ENCODE measurements around the gene GCLM.

GRCh38 chr1:93955765-93956164 lies 46.5 kb upstream of the GCLM start:
- TF ChIP-seq CTCF (IDR thresholded peaks at IDR 0.05): no peak
- no peak for TF ChIP-seq POLR2A (IDR thresholded peaks at IDR 0.05; ENCODE audit: low read depth)

Data from esophagus muscularis mucosa (tissue), 3 donors.